ENCODE measurements around the gene SLC6A12. TPM values are rescaled to one million over a fixed set of nuclear protein-coding genes. Genes with fewer than 3 reads are reported as not detected.
"Not testable (repeated sequence)": the region's sequence is repeated elsewhere in the genome, so short reads cannot be mapped to it uniquely, and the experiment has no call there.

The SLC6A12 gene
- 0.13 TPM in 1 of 2 replicates, not detected in the other for total RNA-seq (2014; rRNA removed; shearing (Covaris generic))

- no peak for DNase-seq (ENCODE audit: low spot score)
Observed at GRCh38 chr12:214003-214741, at the start of gene SLC6A12. Gene SLC6A12 (minus strand): TSS chr12:214157. CDS start chr12:209986, 4,171 bp downstream.

- DNase-seq (ENCODE audit: low spot score): no peak
Observed at GRCh38 chr12:263574-263973, 49.6 kb upstream of the SLC6A12 start.

GRCh38 chr12:262817-263216, 48.9 kb upstream of the SLC6A12 start, which contains the start of gene SLC6A13:
Gene SLC6A13 (minus strand): TSS chr12:262836. CDS start chr12:260052, 2,784 bp downstream.
- no peak for DNase-seq (ENCODE audit: low spot score)

- DNase-seq (ENCODE audit: low spot score): no peak
Observed at GRCh38 chr12:262113-262512, 48.2 kb upstream of the SLC6A12 start.

GRCh38 chr12:257521-258321, 43.8 kb upstream of the SLC6A12 start:
- no peak for DNase-seq (ENCODE audit: low spot score)

GRCh38 chr12:256958-257357, 43.0 kb upstream of the SLC6A12 start:
- no peak for DNase-seq (ENCODE audit: low spot score)

- no peak for DNase-seq (ENCODE audit: low spot score)
Observed at GRCh38 chr12:256225-256624, 42.3 kb upstream of the SLC6A12 start.

- no peak for DNase-seq (ENCODE audit: low spot score)
Observed at GRCh38 chr12:254912-255311, 41.0 kb upstream of the SLC6A12 start.

GRCh38 chr12:254039-254438, 40.1 kb upstream of the SLC6A12 start:
- no peak for DNase-seq (ENCODE audit: low spot score)

- no peak for DNase-seq (ENCODE audit: low spot score)
Observed at GRCh38 chr12:253116-253831, 39.3 kb upstream of the SLC6A12 start.

GRCh38 chr12:252636-253035, 38.7 kb upstream of the SLC6A12 start:
- DNase-seq (ENCODE audit: low spot score): peak; percentile 16

GRCh38 chr12:247271-247670, 33.3 kb upstream of the SLC6A12 start:
- no peak for DNase-seq (ENCODE audit: low spot score)

- no peak for DNase-seq (ENCODE audit: low spot score)
Observed at GRCh38 chr12:243381-243780, 29.4 kb upstream of the SLC6A12 start.

GRCh38 chr12:242496-242895, 28.5 kb upstream of the SLC6A12 start:
- no peak for DNase-seq (ENCODE audit: low spot score)

GRCh38 chr12:241266-241665, 27.3 kb upstream of the SLC6A12 start:
- DNase-seq (ENCODE audit: low spot score): no peak

- no peak for DNase-seq (ENCODE audit: low spot score)
Observed at GRCh38 chr12:240566-240965, 26.6 kb upstream of the SLC6A12 start.

- DNase-seq (ENCODE audit: low spot score): no peak
Observed at GRCh38 chr12:238736-239398, 24.9 kb upstream of the SLC6A12 start.

- DNase-seq (ENCODE audit: low spot score): no peak
Observed at GRCh38 chr12:238116-238515, 24.2 kb upstream of the SLC6A12 start.

GRCh38 chr12:237026-237815, 23.3 kb upstream of the SLC6A12 start:
- peak; percentile 14 for DNase-seq (ENCODE audit: low spot score)

- no peak for DNase-seq (ENCODE audit: low spot score)
Observed at GRCh38 chr12:236445-236844, 22.5 kb upstream of the SLC6A12 start.

GRCh38 chr12:235967-236366, 22.0 kb upstream of the SLC6A12 start:
- not testable (repeated sequence) for DNase-seq (ENCODE audit: low spot score)

Measured in HT-29 (cell line).